ENCODE measurements around the gene PRPF4. TPM values are rescaled to one million over a fixed set of nuclear protein-coding genes. Genes with fewer than 3 reads are reported as not detected.
"Not testable (repeated sequence)": the region's sequence is repeated elsewhere in the genome, so short reads cannot be mapped to it uniquely, and the experiment has no call there.

Gene PRPF4
- total RNA-seq, 4 donors from 2014 or later: 5.9 to 30.2 (median 18.4) TPM

DNA sequence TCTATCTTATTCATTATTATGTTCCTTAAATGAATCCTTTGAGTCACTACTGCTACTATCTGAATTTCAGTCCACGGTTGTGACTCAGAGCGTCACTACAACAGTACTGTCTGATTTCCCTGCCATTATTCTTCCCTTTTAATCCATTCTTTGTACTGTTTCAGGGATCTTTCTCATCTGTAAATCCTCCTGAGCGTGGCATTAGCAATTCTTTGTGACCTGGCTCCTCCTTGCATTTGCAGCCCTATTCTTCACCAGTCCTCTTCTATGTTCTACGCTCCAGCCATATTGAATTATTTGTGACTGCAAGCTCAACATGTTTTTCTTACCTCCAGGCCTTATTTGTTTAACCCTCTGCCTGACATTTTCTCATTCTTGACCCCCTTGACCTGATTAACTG, 5.9 kb downstream of the PRPF4 start:
- no peak for TF ChIP-seq POLR2A (IDR thresholded peaks at IDR 0.05)
- TF ChIP-seq, protein P1, sequence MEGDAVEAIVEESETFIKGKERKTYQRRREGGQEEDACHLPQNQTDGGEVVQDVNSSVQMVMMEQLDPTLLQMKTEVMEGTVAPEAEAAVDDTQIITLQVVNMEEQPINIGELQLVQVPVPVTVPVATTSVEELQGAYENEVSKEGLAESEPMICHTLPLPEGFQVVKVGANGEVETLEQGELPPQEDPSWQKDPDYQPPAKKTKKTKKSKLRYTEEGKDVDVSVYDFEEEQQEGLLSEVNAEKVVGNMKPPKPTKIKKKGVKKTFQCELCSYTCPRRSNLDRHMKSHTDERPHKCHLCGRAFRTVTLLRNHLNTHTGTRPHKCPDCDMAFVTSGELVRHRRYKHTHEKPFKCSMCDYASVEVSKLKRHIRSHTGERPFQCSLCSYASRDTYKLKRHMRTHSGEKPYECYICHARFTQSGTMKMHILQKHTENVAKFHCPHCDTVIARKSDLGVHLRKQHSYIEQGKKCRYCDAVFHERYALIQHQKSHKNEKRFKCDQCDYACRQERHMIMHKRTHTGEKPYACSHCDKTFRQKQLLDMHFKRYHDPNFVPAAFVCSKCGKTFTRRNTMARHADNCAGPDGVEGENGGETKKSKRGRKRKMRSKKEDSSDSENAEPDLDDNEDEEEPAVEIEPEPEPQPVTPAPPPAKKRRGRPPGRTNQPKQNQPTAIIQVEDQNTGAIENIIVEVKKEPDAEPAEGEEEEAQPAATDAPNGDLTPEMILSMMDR (IDR thresholded peaks at IDR 0.05): no peak
- no peak overlapping the region for H3K4me3 ChIP-seq
- H3K27me3 ChIP-seq: no peaks in the 10 kb centered on the region
- no peak for DNase-seq
- H3K4me1 ChIP-seq: peaks cover 0 to 4% of the 10 kb centered on the region in 2 donors
- no peaks in the 10 kb centered on the region for H3K36me3 ChIP-seq
- intact Hi-C loops (cut with DNase I; ENCODE audit: low total_unique reads): no loop called here
- no peak overlapping the region for H3K27ac ChIP-seq
- no peaks in the 10 kb centered on the region for H3K9me3 ChIP-seq

DNA sequence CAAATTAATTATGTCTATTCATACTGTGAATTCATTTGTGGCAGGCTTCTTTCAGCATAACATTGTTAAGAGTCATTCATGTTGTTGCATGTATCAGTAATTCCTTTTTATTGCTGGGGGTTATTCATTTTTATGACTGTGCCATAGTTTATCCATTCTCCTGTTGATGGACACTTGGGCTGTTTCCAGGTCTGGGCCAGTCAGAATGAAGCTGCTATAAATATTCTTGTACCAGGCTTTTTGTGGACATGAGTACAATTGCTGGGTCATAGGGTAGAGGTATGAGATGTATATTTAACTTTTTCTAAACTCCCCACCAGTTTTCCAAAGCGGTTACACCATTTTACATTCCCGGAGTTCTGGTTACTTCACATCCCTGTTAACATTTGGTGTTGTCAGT, 13.6 kb downstream of the PRPF4 start:
- DNase-seq: no peak
- H3K4me1 ChIP-seq: no peaks in the 10 kb centered on the region
- no peaks in the 10 kb centered on the region for H3K36me3 ChIP-seq
- intact Hi-C loops (cut with DNase I; ENCODE audit: low total_unique reads): no loop called here
- TF ChIP-seq, protein P1 (IDR thresholded peaks at IDR 0.05): no peak
- no peak for TF ChIP-seq POLR2A (IDR thresholded peaks at IDR 0.05)
- H3K4me3 ChIP-seq: no peak overlapping the region
- H3K27me3 ChIP-seq: no peaks in the 10 kb centered on the region
- no peaks in the 10 kb centered on the region for H3K9me3 ChIP-seq
- no peak overlapping the region for H3K27ac ChIP-seq

DNA sequence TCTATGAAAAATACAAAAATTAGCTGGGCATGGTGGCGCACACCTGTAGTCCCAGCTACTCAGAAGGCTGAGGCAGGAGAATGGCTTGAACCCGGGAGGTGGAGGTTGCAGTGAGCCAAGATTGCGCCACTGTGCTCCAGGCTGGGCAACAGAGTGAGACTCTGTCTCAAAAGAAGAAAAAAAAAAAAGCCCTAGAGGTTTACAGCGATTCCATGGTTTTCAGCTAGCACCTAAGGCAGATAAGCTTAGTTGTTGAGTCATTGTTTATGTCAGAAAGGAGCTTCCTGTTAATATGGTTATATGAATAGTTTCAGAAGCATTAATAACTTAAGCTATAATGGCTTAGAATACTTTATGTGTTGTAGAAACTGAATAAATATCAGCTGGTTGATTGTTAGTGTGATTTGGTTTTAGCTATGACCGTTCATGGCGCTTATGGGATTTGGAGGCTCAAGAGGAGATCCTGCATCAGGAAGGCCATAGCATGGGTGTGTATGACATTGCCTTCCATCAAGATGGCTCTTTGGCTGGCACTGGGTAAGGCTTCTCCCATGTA, 14.7 kb downstream of the PRPF4 start:
- Histone ChIP-seq H3K4me3 (no peak overlapping the region), H3K27me3 (no peaks in the 10 kb centered on the region), H3K9me3 (no peaks in the 10 kb centered on the region), H3K27ac (no peak overlapping the region), H3K36me3 (no peaks in the 10 kb centered on the region), H3K4me1 (no peaks in the 10 kb centered on the region)
- TF ChIP-seq, protein P1 (IDR thresholded peaks at IDR 0.05): no peak
- no peak for TF ChIP-seq POLR2A (IDR thresholded peaks at IDR 0.05)
- DNase-seq: no peak
- intact Hi-C loops (cut with DNase I; ENCODE audit: low total_unique reads): no loop called here

DNA sequence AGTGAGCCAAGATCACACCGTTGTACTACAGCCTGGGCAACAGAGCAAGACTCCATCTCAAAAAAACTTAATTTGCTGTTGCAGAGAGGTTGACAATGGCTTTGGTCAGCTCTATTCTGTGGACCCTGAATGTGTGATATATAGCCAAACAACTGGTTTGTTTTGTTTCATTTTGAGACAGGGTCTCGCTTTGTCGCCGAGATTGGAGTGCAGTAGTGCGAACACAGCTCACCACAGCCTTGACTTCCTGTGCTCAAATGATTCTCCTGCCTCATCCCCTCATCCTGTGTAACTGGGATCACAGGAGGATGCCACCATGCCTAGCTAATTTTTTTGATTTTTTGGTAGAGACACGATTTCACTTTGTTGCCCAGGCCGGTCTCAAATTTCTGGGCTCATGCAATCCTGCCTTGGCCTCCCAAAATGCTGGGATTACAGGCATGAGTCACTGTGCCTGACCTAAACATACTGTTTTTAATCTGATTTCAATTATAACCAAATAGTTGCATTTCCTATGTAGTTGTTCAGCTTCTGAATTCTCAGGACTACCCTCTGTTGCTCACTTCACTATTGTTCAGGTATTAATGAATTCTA, 17.9 kb downstream of the PRPF4 start:
- intact Hi-C loops (cut with DNase I; ENCODE audit: low total_unique reads): no loop called here
- Histone ChIP-seq H3K36me3 (no peaks in the 10 kb centered on the region), H3K27ac (no peak overlapping the region), H3K4me1 (no peaks in the 10 kb centered on the region), H3K9me3 (no peaks in the 10 kb centered on the region), H3K27me3 (no peaks in the 10 kb centered on the region), H3K4me3 (no peak overlapping the region)
- no peak for DNase-seq
- TF ChIP-seq, protein P1 (IDR thresholded peaks at IDR 0.05): no peak
- TF ChIP-seq POLR2A (IDR thresholded peaks at IDR 0.05): no peak

DNA sequence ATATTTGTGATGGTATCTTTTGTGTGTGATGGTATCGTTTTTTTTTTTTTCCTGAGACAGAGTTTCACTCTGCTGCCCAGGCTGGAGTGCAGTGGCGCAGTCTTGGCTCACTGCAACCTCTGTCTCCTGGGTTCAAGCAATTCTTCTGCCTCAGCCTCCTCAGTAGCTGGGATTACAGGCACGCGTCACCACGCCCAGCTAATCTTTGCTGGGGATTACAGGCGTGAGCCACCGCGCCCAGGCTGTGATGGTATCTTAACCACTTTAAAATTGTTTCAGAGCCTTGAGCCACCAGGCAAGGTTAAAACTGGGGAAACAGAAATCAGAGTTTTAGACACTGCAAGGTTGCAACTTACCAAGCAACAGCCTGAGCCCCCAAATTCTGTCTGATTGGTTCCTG, 20.8 kb downstream of the PRPF4 start:
- H3K27me3 ChIP-seq; intact Hi-C loops (cut with DNase I; ENCODE audit: low total_unique reads); H3K27ac ChIP-seq; H3K9me3 ChIP-seq; DNase-seq; H3K36me3 ChIP-seq; H3K4me1 ChIP-seq; H3K4me3 ChIP-seq: not testable (repeated sequence)

Data from uterus (tissue), 4 donors.